ENCODE results near the gene CTNNA1. TPM values are rescaled to one million over a fixed set of nuclear protein-coding genes. Genes with fewer than 3 reads are reported as not detected.

Gene CTNNA1
- total RNA-seq, 1 donor from 2014 or later: 397 TPM

GRCh38 chr5:138968601-138969000, 215.4 kb downstream of the CTNNA1 start:
- Histone ChIP-seq H3K27me3 (ENCODE audit: control insufficient read depth, insufficient read depth, low read length) (no peaks in the 10 kb centered on the region), H3K36me3 (ENCODE audit: control insufficient read depth, insufficient read depth, low read length) (no peaks in the 10 kb centered on the region), H3K4me3 (ENCODE audit: low read depth, low read length) (no peak overlapping the region)
- no peak for DNase-seq (ENCODE audit: low read depth)
- no peak for TF ChIP-seq CTCF (IDR thresholded peaks at IDR 0.05; ENCODE audit: insufficient read depth, low read length, poor library complexity, severe bottlenecking)

- H3K4me3 ChIP-seq (ENCODE audit: low read depth, low read length): no peak overlapping the region
- DNase-seq (ENCODE audit: low read depth): no peak
- H3K36me3 ChIP-seq (ENCODE audit: control insufficient read depth, insufficient read depth, low read length): no peaks in the 10 kb centered on the region
- H3K27me3 ChIP-seq (ENCODE audit: control insufficient read depth, insufficient read depth, low read length): no peaks in the 10 kb centered on the region
- no peak for TF ChIP-seq CTCF (IDR thresholded peaks at IDR 0.05; ENCODE audit: insufficient read depth, low read length, poor library complexity, severe bottlenecking)
Measured at GRCh38 chr5:138969323-138970002, 216.2 kb downstream of the CTNNA1 start.

- H3K4me3 ChIP-seq (ENCODE audit: low read depth, low read length): no peak overlapping the region
- no peaks in the 10 kb centered on the region for H3K36me3 ChIP-seq (ENCODE audit: control insufficient read depth, insufficient read depth, low read length)
- H3K27me3 ChIP-seq (ENCODE audit: control insufficient read depth, insufficient read depth, low read length): no peaks in the 10 kb centered on the region
- TF ChIP-seq CTCF (IDR thresholded peaks at IDR 0.05; ENCODE audit: insufficient read depth, low read length, poor library complexity, severe bottlenecking): no peak
- no peak for DNase-seq (ENCODE audit: low read depth)
Measured at GRCh38 chr5:138972230-138972629, 219.0 kb downstream of the CTNNA1 start.

GRCh38 chr5:138972836-138973235, 219.6 kb downstream of the CTNNA1 start:
- DNase-seq (ENCODE audit: low read depth): no peak
- no peak for TF ChIP-seq CTCF (IDR thresholded peaks at IDR 0.05; ENCODE audit: insufficient read depth, low read length, poor library complexity, severe bottlenecking)
- H3K27me3 ChIP-seq (ENCODE audit: control insufficient read depth, insufficient read depth, low read length): no peaks in the 10 kb centered on the region
- no peak overlapping the region for H3K4me3 ChIP-seq (ENCODE audit: low read depth, low read length)
- H3K36me3 ChIP-seq (ENCODE audit: control insufficient read depth, insufficient read depth, low read length): no peaks in the 10 kb centered on the region

- no peaks in the 10 kb centered on the region for H3K36me3 ChIP-seq (ENCODE audit: control insufficient read depth, insufficient read depth, low read length)
- DNase-seq (ENCODE audit: low read depth): no peak
- H3K27me3 ChIP-seq (ENCODE audit: control insufficient read depth, insufficient read depth, low read length): no peaks in the 10 kb centered on the region
- no peak for TF ChIP-seq CTCF (IDR thresholded peaks at IDR 0.05; ENCODE audit: insufficient read depth, low read length, poor library complexity, severe bottlenecking)
- H3K4me3 ChIP-seq (ENCODE audit: low read depth, low read length): no peak overlapping the region
Measured at GRCh38 chr5:138974227-138975063, 221.2 kb downstream of the CTNNA1 start.

Data from kidney epithelial cell (primary cell).